ENCODE results near the gene HMOX2. TPM values are rescaled to one million over a fixed set of nuclear protein-coding genes. Genes with fewer than 3 reads are reported as not detected.

The HMOX2 gene
- polyA plus RNA-seq, 2 of the 4 experiments (the other 2 are of a cell fraction): 35.4 to 47.7 TPM

GRCh38 chr16:4455081-4455480, 21.1 kb upstream of the HMOX2 start:
- DNase-seq (ENCODE audit: low read depth in 1 of 2, low spot score in 1 of 2) (no peak), FAIRE-seq (no peak), ATAC-seq (no peak; a peak in 1 of 6 replicates)
- Histone ChIP-seq H3K9me3 (no peaks in the 10 kb centered on the region), H3K4me1 (peaks cover 4% of the 10 kb centered on the region; the same call in 2 of the 3 replicates), H3K4me3 (no peak overlapping the region), H3K4me2 (no peak overlapping the region), H3K27ac (no peak overlapping the region)
- 98% methylated on average over 11 of the region's 14 CpGs for WGBS (ENCODE audit: missing lambda C conversion rate)
- TF ChIP-seq ZNF302 (CRISPR knock-in tag; IDR thresholded peaks at IDR 0.05) (no peak), GATA3 (IDR thresholded peaks at IDR 0.05; ENCODE audit: borderline replicate concordance) (no peak), EHMT2 (IDR thresholded peaks at IDR 0.05; ENCODE audit: low read depth) (no peak), RARB (CRISPR knock-in tag; IDR thresholded peaks at IDR 0.05) (no peak), SREBF2 (IDR thresholded peaks at IDR 0.05) (no peak), CBX2 (IDR thresholded peaks at IDR 0.05; ENCODE audit: borderline replicate concordance, low read depth) (no peak), EP300 (IDR thresholded peaks at IDR 0.05) (no peak), POLR2A (IDR thresholded peaks at IDR 0.05; ENCODE audit: low read length) (no peak), RCOR1 (IDR thresholded peaks at IDR 0.05; ENCODE audit: low read depth, low read length) (no peak), HMGXB4 (CRISPR knock-in tag; IDR thresholded peaks at IDR 0.05; ENCODE audit: borderline replicate concordance) (no peak), PHF8 (IDR thresholded peaks at IDR 0.05; ENCODE audit: borderline replicate concordance, low read depth) (no peak), TP53 (CRISPR knock-in tag; IDR thresholded peaks at IDR 0.05) (no peak), HES2 (IDR thresholded peaks at IDR 0.05) (no peak), CHD2 (IDR thresholded peaks at IDR 0.05; ENCODE audit: low read length, partially characterized antibody) (no peak)
- ChIA-PET POLR2A (no interaction called here), CTCF (interaction anchor here (0.6 to 2.5 kb wide), 4 partner anchors 9 to 52 kb away, joined by 3 to 8 read pairs (median 4); no protein-coding TSS in a partner anchor)

- Histone ChIP-seq H3K4me2 (no peak overlapping the region), H3K9me3 (no peaks in the 10 kb centered on the region), H3K4me1 (peaks cover 2% of the 10 kb centered on the region; the same call in 2 of the 3 replicates), H3K27ac (no peak overlapping the region), H3K4me3 (no peak overlapping the region)
- WGBS (ENCODE audit: missing lambda C conversion rate): 83% methylated on average over 8 of the region's 10 CpGs
- DNase-seq (ENCODE audit: low read depth in 1 of 2, low spot score in 1 of 2) (no peak), FAIRE-seq (no peak), ATAC-seq (peak; percentile 11 to 12; a peak in 2 of 6 replicates)
- ChIA-PET POLR2A (no interaction called here), CTCF (no interaction called here)
- TF ChIP-seq USF2 (IDR thresholded peaks at IDR 0.05) (no peak), ZSCAN20 (CRISPR knock-in tag; IDR thresholded peaks at IDR 0.05) (no peak), FOSB (CRISPR knock-in tag; IDR thresholded peaks at IDR 0.05) (no peak), CTCF (IDR thresholded peaks at IDR 0.05) (no peak), NFE2L2 (conservative IDR thresholded peaks at IDR 0.05; ENCODE audit: low read length) (no peak), POLR2A (IDR thresholded peaks at IDR 0.05; ENCODE audit: low read length) (no peak), GATA3 (IDR thresholded peaks at IDR 0.05; ENCODE audit: borderline replicate concordance) (no peak), ELK1 (IDR thresholded peaks at IDR 0.05; ENCODE audit: low read depth, low read length) (no peak), HDAC2 (IDR thresholded peaks at IDR 0.05) (no peak), JUNB (IDR thresholded peaks at IDR 0.05) (no peak), E2F6 (IDR thresholded peaks at IDR 0.05; ENCODE audit: borderline replicate concordance, low read depth) (no peak), HOXB13 (CRISPR knock-in tag; IDR thresholded peaks at IDR 0.05; ENCODE audit: low read depth) (no peak), HOXA7 (CRISPR knock-in tag; IDR thresholded peaks at IDR 0.05) (no peak), RAD21 (conservative IDR thresholded peaks at IDR 0.05 in 1 of 2, IDR thresholded peaks at IDR 0.05 in 1 of 2) (no peak), RFX5 (IDR thresholded peaks at IDR 0.05) (no peak), CEBPB (IDR thresholded peaks at IDR 0.05) (no peak), TP53 (CRISPR knock-in tag; IDR thresholded peaks at IDR 0.05) (no peak), HMGXB4 (CRISPR knock-in tag; IDR thresholded peaks at IDR 0.05; ENCODE audit: borderline replicate concordance) (no peak), EHMT2 (IDR thresholded peaks at IDR 0.05; ENCODE audit: low read depth) (no peak)
These were observed 20.2 kb upstream of the HMOX2 start for GRCh38 chr16:4455951-4456350.
